ENCODE data around the gene FAM81B. TPM values are rescaled to one million over a fixed set of nuclear protein-coding genes. Genes with fewer than 3 reads are reported as not detected.
"Not testable (repeated sequence)": the region's sequence is repeated elsewhere in the genome, so short reads cannot be mapped to it uniquely, and the experiment has no call there.

The FAM81B gene
- total and polyA plus RNA-seq, 11 donors, result 1.2 to 6.6 (median 2.1) TPM; not detected in 2

GRCh38 chr5:95380103-95380628 lies 11.0 kb upstream of the FAM81B start:
- no peak overlapping the region for H3K27ac ChIP-seq
- no peaks in the 10 kb centered on the region for H3K4me1 ChIP-seq
- ATAC-seq (no peak), DNase-seq (no peak)
- H3K4me3 ChIP-seq, result no peak overlapping the region
- no peaks in the 10 kb centered on the region for H3K27me3 ChIP-seq
- no peaks in the 10 kb centered on the region for H3K36me3 ChIP-seq
- WGBS, 4 donors, result 80 to 85% (median 83%) methylated on average over 5 of the region's 5 CpGs
- intact Hi-C loops (cut with DNase I), result no loop called here
- no peak for TF ChIP-seq POLR2A (IDR thresholded peaks at IDR 0.05)
- no peak for TF ChIP-seq CTCF (IDR thresholded peaks at IDR 0.05)
- peaks cover 0 to 8% (median 0%) of the 10 kb centered on the region in 12 donors for H3K9me3 ChIP-seq

- intact Hi-C loops (cut with DNase I), result no loop called here
- 73 to 79% (median 76%) methylated on average over 4 of the region's 4 CpGs for WGBS, 4 donors
- ATAC-seq, result no peak
These were observed 8.4 kb upstream of the FAM81B start for GRCh38 chr5:95382801-95383200.

GRCh38 chr5:95384485-95385213 lies 6.5 kb upstream of the FAM81B start:
- Histone ChIP-seq H3K36me3 (no peaks in the 10 kb centered on the region), H3K27me3 (no peaks in the 10 kb centered on the region), H3K4me3 (no peak overlapping the region), H3K4me1 (no peaks in the 10 kb centered on the region), H3K9me3 (peaks cover 0 to 12% (median 0%) of the 10 kb centered on the region in 12 donors), H3K27ac (no peak overlapping the region)
- TF ChIP-seq CTCF (IDR thresholded peaks at IDR 0.05) (no peak), POLR2A (IDR thresholded peaks at IDR 0.05) (no peak)
- no peak for DNase-seq
- intact Hi-C loops (cut with DNase I), result no loop called here
- ATAC-seq, result no peak
- WGBS, 4 donors, result 71 to 83% (median 74%) methylated on average over 5 of the region's 5 CpGs

More at GRCh38 chr5:95382801-95383200, 8.4 kb upstream of the FAM81B start:
- no peak for TF ChIP-seq POLR2A (IDR thresholded peaks at IDR 0.05)
- TF ChIP-seq CTCF (IDR thresholded peaks at IDR 0.05), result no peak
- Histone ChIP-seq H3K9me3 (peaks cover 0 to 12% (median 0%) of the 10 kb centered on the region in 12 donors), H3K4me3 (no peak overlapping the region), H3K27ac (no peak overlapping the region), H3K4me1 (no peaks in the 10 kb centered on the region), H3K27me3 (no peaks in the 10 kb centered on the region), H3K36me3 (no peaks in the 10 kb centered on the region)
- no peak for DNase-seq

- no peak overlapping the region for H3K4me3 ChIP-seq
- intact Hi-C loops (cut with DNase I), result no loop called here
- TF ChIP-seq POLR2A (IDR thresholded peaks at IDR 0.05) (no peak), CTCF (IDR thresholded peaks at IDR 0.05) (no peak)
- no peaks in the 10 kb centered on the region for H3K4me1 ChIP-seq
- H3K27me3 ChIP-seq, result no peaks in the 10 kb centered on the region
- ATAC-seq, result no peak
- no peak for DNase-seq
- H3K9me3 ChIP-seq, result peaks cover 0 to 9% (median 0%) of the 10 kb centered on the region in 12 donors
- no peak overlapping the region for H3K27ac ChIP-seq
- H3K36me3 ChIP-seq, result no peaks in the 10 kb centered on the region
- WGBS, 4 donors, result 90 to 100% (median 94%) methylated on average over 1 of the region's 1 CpG
These were observed 5.8 kb upstream of the FAM81B start for GRCh38 chr5:95385334-95385733.

GRCh38 chr5:95391965-95392364 lies 799 bp downstream of the FAM81B start:
- H3K4me1 ChIP-seq; H3K36me3 ChIP-seq; intact Hi-C loops (cut with DNase I); ATAC-seq; H3K4me3 ChIP-seq; H3K27ac ChIP-seq; H3K9me3 ChIP-seq; H3K27me3 ChIP-seq; DNase-seq: not testable (repeated sequence)
- WGBS, 4 donors, result 78 to 95% (median 91%) methylated on average over 3 of the region's 3 CpGs

Data from heart left ventricle (tissue), 16 donors.